Measurements from ENCODE around the gene PACS1.
"Not testable (repeated sequence)": the region's sequence is repeated elsewhere in the genome, so short reads cannot be mapped to it uniquely, and the experiment has no call there.

Gene PACS1

DNA sequence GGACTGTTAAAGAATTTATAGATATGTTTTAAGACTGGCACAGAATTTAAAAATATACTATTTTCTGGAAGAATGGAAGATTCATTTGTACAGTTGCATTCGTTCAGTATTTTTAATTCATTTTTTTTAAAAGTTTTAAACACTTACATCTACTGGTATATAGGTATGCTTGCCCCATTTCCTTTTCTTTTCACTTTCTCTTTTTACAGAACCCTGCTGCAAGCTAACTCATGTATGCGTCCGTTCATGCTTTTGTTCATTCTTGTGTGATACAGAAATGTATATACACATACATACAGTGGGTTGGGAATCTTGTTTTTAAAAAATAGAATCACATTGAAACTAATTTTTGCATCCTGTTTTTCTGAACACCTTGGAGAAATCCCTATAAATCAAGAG lies 31.0 kb downstream of the PACS1 start:
- no peaks in the 10 kb centered on the region for H3K36me3 ChIP-seq (ENCODE audit: insufficient read depth, low read depth, low read length)
- H3K4me1 ChIP-seq (ENCODE audit: insufficient read depth, low read length), result no peaks in the 10 kb centered on the region
- H3K4me3 ChIP-seq (ENCODE audit: low read length), result no peak overlapping the region
- H3K27me3 ChIP-seq (ENCODE audit: insufficient read depth, low read length), result no peaks in the 10 kb centered on the region
- no peak overlapping the region for H3K9ac ChIP-seq (ENCODE audit: low read depth, low read length)
- H3K9me3 ChIP-seq (ENCODE audit: insufficient read depth, low read depth, low read length), result no peaks in the 10 kb centered on the region
- no peak overlapping the region for H3K27ac ChIP-seq (ENCODE audit: low read length)

DNA sequence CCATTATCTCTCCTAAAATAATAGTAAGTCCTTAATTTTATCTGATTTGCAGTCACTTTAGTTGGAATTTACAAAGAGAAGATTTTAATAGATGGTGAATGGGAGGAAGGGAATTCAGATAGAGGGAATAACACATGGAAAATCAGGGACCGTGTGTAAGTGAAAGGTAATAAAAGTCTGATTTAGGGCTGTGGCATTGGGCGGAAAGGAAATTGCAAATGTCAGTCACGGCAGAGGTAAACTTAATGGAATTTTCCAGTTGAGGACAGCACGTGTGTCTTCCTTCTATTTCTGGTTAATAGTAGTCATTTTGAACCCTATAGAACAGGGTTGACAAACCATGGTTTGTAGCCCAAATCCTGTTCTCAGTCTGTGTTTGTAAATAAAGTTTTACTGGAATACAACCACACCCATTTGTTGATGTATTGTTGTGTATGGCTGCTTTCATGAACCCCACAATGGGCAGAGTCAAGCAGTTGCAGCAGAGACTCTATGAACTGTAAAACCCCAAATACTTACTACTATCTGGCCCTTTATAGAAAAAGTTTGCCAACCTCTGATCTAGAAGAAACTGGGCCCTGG lies 34.1 kb downstream of the PACS1 start:
- Histone ChIP-seq H3K9ac (ENCODE audit: low read depth, low read length) (no peak overlapping the region), H3K4me3 (ENCODE audit: low read length) (no peak overlapping the region), H3K4me1 (ENCODE audit: insufficient read depth, low read length) (peaks cover 13% of the 10 kb centered on the region), H3K36me3 (ENCODE audit: insufficient read depth, low read depth, low read length) (no peaks in the 10 kb centered on the region), H3K27me3 (ENCODE audit: insufficient read depth, low read length) (no peaks in the 10 kb centered on the region), H3K9me3 (ENCODE audit: insufficient read depth, low read depth, low read length) (no peaks in the 10 kb centered on the region), H3K27ac (ENCODE audit: low read length) (no peak overlapping the region)

DNA sequence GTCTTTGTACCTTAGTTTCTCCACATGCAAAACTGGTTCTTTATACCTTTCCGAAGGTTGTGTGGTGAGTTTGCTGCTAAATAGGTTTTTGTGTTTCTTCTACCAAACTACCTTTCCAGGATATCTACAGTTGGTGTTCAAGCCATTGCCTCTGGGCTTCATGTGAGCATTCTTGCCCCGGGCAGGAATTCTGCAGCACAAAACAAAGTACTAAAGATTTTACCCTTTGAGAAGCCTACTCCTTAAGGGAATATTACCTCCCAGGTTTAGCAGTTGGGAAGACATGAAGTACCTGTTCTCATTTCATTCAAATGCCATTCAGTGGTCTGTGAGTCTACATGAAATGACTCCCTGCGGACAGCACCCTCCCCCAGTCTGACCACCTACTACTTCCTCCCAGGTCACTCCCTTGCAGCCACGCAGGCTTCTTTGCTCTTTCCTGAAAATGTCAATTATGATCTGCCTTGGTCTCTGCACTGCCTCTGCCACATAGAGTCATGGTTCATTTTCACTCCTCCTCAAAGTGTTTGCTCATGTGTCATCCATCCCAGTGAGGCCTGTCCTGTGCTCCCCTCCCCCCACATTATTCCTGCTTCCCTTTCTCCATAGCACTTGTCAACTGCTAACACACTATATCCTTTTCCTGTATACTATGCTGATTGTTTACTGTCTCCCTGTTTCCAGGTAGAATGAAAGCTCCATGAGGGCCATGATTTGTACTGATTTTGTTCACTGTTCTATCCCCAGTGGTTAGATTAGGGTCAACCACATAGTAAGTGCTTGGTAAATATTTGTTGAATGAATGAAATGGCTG lies 36.9 kb downstream of the PACS1 start:
- H3K4me1 ChIP-seq (ENCODE audit: insufficient read depth, low read length), result peaks cover 17% of the 10 kb centered on the region

DNA sequence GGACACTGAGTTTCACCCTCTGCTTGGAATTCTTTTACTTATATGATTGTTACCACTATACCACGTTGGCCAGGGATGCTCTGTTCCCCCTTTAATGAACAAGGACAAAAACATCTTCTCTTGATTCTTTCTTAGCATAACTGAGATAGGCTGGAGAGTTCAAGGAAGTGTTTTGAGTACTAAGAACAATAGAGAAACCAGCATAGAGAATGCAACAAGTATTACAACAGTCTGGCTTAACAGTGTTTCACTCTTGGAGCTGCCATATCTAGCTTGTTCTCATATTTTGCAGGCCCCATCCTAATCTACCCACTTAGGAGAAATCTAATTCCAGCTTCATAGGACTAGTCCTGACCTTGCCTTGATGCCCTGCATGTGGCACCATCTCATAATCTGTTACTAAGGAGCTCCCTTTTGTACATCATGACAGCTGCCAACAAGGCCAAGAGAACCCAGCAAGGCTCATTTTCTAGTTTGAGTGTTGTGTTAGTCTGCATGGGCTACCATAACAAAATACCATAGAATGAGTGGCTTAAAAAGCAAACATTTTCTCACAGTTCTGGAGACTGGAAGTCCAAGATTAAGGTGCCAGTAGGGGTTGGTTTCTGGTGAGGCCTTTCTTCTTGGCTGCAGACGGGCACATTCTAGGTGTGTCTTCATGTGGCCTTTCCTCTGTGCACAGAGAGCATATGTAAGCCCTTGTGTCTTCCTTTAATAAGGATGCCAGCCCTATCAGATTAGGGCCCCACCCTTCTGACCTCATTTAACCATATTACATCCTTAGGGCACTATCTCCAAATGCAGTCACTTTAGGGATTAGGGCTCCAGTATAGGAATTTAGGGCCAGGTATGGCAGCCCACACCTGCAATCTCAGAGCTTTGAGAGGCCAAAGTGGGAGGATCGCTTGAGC lies 37.8 kb downstream of the PACS1 start:
- H3K4me1 ChIP-seq (ENCODE audit: insufficient read depth, low read length), result peaks cover 26% of the 10 kb centered on the region
- no peak overlapping the region for H3K9ac ChIP-seq (ENCODE audit: low read depth, low read length)
- no peaks in the 10 kb centered on the region for H3K27me3 ChIP-seq (ENCODE audit: insufficient read depth, low read length)
- H3K9me3 ChIP-seq (ENCODE audit: insufficient read depth, low read depth, low read length), result no peaks in the 10 kb centered on the region
- H3K4me3 ChIP-seq (ENCODE audit: low read length), result no peak overlapping the region
- no peaks in the 10 kb centered on the region for H3K36me3 ChIP-seq (ENCODE audit: insufficient read depth, low read depth, low read length)
- no peak overlapping the region for H3K27ac ChIP-seq (ENCODE audit: low read length)

More for the DNA sequence above, 36.9 kb downstream of the PACS1 start:
- Histone ChIP-seq H3K9ac (ENCODE audit: low read depth, low read length) (no peak overlapping the region), H3K27me3 (ENCODE audit: insufficient read depth, low read length) (no peaks in the 10 kb centered on the region), H3K4me3 (ENCODE audit: low read length) (no peak overlapping the region), H3K9me3 (ENCODE audit: insufficient read depth, low read depth, low read length) (no peaks in the 10 kb centered on the region), H3K27ac (ENCODE audit: low read length) (no peak overlapping the region), H3K36me3 (ENCODE audit: insufficient read depth, low read depth, low read length) (no peaks in the 10 kb centered on the region)

DNA sequence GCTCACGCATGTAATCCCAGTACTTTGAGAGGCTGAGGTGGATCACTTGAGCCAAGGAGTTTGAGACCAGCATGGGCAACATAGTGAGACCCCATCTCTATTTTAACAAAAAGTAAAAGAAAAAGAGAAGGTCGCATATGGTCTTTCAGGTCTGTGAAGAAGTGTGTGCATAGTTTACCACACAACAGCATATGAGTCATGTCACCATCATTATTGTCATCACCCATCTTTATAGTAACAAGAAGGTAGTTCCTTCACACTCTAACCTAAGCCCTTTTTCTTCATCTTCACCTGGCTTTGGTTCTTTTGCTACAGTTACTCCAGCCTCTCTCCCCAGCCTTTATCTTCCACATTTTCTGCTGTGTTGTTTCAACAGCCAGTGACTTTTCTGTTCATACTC lies 39.2 kb downstream of the PACS1 start:
- Histone ChIP-seq H3K4me1 (ENCODE audit: insufficient read depth, low read length) (peaks cover 36% of the 10 kb centered on the region), H3K27ac (ENCODE audit: low read length) (no peak overlapping the region), H3K4me3 (ENCODE audit: low read length) (no peak overlapping the region), H3K27me3 (ENCODE audit: insufficient read depth, low read length) (no peaks in the 10 kb centered on the region), H3K9ac (ENCODE audit: low read depth, low read length) (no peak overlapping the region), H3K36me3 (ENCODE audit: insufficient read depth, low read depth, low read length) (no peaks in the 10 kb centered on the region), H3K9me3 (ENCODE audit: insufficient read depth, low read depth, low read length) (no peaks in the 10 kb centered on the region)

DNA sequence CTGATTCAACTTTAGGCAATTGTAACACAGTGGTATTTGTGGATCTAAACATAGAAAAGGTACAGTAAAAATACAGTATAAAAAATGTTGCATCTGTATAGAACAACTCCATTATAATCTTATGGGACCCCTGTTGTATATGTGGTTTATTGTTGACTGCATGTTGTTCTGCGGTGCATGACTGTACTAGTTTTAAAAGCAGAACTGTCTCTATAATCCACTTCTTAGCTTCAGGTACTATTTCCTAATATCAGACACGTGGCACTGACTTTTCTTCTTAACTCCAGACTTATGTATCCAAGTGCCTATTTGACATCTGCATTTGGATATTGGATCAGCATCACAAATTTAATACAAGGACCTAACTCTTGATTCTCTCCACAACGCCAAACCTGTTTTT lies 41.1 kb downstream of the PACS1 start:
- Histone ChIP-seq H3K27me3 (ENCODE audit: insufficient read depth, low read length) (no peaks in the 10 kb centered on the region), H3K27ac (ENCODE audit: low read length) (no peak overlapping the region), H3K9ac (ENCODE audit: low read depth, low read length) (no peak overlapping the region), H3K4me1 (ENCODE audit: insufficient read depth, low read length) (peaks cover 41% of the 10 kb centered on the region), H3K4me3 (ENCODE audit: low read length) (no peak overlapping the region), H3K9me3 (ENCODE audit: insufficient read depth, low read depth, low read length) (no peaks in the 10 kb centered on the region), H3K36me3 (ENCODE audit: insufficient read depth, low read depth, low read length) (no peaks in the 10 kb centered on the region)

DNA sequence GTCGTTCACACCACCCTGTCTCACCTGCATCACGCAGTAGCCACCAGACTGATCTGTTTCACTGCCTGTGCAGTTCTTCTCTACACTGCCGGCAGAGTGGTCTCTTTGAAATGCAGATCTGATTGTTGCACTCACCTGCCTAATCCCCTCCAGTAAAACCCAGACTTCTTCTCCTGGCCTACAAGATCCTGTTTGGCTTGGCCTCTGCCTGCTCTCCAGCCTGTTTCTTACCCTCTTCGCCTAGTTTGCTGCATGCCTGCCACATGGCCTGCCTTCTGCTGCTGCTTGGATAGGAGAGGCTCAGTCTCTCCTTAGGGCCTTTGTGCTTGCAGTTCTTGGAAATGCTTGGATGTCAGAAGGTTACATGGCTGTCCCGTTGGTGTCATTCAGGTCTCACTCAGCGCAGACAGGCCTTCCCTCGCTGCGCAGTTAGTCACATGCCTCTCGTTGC lies 42.0 kb downstream of the PACS1 start:
- no peak overlapping the region for H3K27ac ChIP-seq (ENCODE audit: low read length)
- peaks cover 38% of the 10 kb centered on the region for H3K4me1 ChIP-seq (ENCODE audit: insufficient read depth, low read length)
- H3K9me3 ChIP-seq (ENCODE audit: insufficient read depth, low read depth, low read length), result no peaks in the 10 kb centered on the region
- no peaks in the 10 kb centered on the region for H3K27me3 ChIP-seq (ENCODE audit: insufficient read depth, low read length)
- no peak overlapping the region for H3K4me3 ChIP-seq (ENCODE audit: low read length)
- no peaks in the 10 kb centered on the region for H3K36me3 ChIP-seq (ENCODE audit: insufficient read depth, low read depth, low read length)
- H3K9ac ChIP-seq (ENCODE audit: low read depth, low read length), result no peak overlapping the region

DNA sequence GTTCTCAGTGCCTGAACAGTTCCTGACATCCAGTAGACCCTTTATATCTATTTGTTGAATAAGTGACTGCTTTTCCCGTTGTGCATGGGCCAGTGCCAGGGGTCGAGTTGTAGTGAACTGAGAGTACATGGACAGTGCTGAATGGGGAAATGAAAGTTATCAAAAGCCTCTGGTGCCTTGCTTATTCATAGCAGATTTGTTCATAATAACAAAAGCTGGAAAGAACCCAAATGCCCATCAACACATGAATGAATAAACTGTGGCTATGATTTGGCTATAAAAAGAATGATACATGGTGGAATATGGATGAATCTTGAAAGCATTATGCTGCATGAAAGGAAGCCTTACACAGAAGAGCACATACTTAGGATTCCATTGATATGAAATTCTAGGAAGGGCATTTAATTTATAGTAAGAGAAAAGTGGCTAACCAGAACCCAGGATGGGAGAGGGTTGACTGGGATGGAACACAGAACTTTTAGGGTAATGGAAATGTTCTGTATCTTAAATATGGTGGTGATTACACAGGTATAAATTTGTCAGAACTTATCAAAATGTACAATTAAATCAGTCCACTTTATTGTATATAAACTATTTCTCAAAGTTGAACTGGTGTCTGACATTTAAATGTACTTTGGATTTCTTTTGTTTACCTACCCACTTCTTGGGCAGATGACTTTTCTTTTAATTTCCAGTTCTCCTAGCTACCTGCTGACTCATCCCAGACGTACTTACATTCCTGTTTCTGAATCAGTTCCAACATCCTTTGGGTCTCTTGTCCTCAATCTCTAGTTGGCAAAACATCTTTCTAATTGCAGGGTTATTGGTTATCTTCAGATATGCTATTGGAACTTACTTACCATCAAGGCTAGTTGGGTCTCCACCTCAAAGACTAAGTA lies 42.8 kb downstream of the PACS1 start:
- no peaks in the 10 kb centered on the region for H3K9me3 ChIP-seq (ENCODE audit: insufficient read depth, low read depth, low read length)
- H3K4me1 ChIP-seq (ENCODE audit: insufficient read depth, low read length), result peaks cover 31% of the 10 kb centered on the region
- no peak overlapping the region for H3K4me3 ChIP-seq (ENCODE audit: low read length)
- no peak overlapping the region for H3K27ac ChIP-seq (ENCODE audit: low read length)
- no peak overlapping the region for H3K9ac ChIP-seq (ENCODE audit: low read depth, low read length)
- H3K27me3 ChIP-seq (ENCODE audit: insufficient read depth, low read length), result no peaks in the 10 kb centered on the region
- H3K36me3 ChIP-seq (ENCODE audit: insufficient read depth, low read depth, low read length), result no peaks in the 10 kb centered on the region

DNA sequence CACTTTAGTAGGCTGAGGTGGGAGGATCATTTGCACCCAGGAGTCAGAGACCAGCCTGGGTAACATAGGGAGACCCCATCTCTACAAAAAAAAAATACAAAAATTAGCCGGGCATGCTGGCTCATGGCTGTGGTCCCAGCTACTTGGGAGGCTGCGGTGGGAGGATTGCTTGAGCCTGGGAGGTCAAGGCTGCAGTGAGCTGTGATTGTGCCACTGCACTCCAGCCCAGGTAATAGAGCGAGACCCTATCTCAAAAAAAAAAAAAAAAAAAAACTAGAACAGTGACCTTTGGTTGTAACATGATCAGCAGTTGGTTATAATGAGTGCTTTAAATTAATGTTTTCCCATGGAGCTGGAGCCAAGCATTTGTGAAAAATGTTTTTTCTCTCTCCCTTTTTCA lies 44.9 kb downstream of the PACS1 start:
- not testable (repeated sequence) for H3K4me3 ChIP-seq (ENCODE audit: low read length); H3K27ac ChIP-seq (ENCODE audit: low read length); H3K27me3 ChIP-seq (ENCODE audit: insufficient read depth, low read length); H3K36me3 ChIP-seq (ENCODE audit: insufficient read depth, low read depth, low read length); H3K9me3 ChIP-seq (ENCODE audit: insufficient read depth, low read depth, low read length); H3K9ac ChIP-seq (ENCODE audit: low read depth, low read length)
- H3K4me1 ChIP-seq (ENCODE audit: insufficient read depth, low read length), result peaks cover 40% of the 10 kb centered on the region

DNA sequence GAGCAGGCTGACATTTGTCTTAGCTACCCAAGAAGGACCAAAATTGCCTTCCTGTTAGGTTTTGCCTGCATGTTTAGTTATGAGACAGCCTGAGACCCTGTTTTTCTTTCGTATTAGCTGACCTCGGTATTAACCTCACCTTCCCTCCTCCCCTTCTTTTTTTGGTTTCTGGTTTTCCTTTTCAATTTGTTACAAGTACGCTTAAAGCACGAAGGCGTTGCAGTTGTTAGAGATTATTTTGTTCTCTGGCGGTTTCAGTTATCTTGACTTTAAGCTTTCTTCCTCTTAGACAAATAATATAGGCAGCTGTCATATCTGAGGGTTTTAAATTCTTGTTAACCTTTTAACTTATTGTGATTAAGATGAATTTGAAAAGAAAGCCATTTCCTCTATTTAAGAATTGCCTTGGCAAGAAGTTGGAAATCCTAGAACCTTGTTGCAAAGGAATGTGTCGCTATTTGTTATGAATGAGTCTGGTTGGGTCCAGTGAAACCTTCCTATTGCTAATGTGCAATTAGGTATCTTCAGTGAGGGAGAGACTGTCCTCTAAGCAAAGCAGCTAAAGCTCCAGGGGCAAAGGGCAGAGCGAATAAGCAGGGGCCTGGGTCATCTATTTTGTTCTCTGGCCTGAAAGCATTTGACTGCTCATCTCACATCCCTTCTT lies 45.7 kb downstream of the PACS1 start:
- no peaks in the 10 kb centered on the region for H3K9me3 ChIP-seq (ENCODE audit: insufficient read depth, low read depth, low read length)
- no peak overlapping the region for H3K27ac ChIP-seq (ENCODE audit: low read length)
- no peaks in the 10 kb centered on the region for H3K27me3 ChIP-seq (ENCODE audit: insufficient read depth, low read length)
- H3K4me3 ChIP-seq (ENCODE audit: low read length), result no peak overlapping the region
- no peak overlapping the region for H3K9ac ChIP-seq (ENCODE audit: low read depth, low read length)
- no peaks in the 10 kb centered on the region for H3K36me3 ChIP-seq (ENCODE audit: insufficient read depth, low read depth, low read length)
- peaks cover 40% of the 10 kb centered on the region for H3K4me1 ChIP-seq (ENCODE audit: insufficient read depth, low read length)

Data from iPS-20b (cell line).